ENCODE measurements around the gene PCTP. TPM values are rescaled to one million over a fixed set of nuclear protein-coding genes. Genes with fewer than 3 reads are reported as not detected.

The PCTP gene
- total RNA-seq, 3 donors from 2014 or later, result 19.3 to 29.4 (median 25.0) TPM

DNA sequence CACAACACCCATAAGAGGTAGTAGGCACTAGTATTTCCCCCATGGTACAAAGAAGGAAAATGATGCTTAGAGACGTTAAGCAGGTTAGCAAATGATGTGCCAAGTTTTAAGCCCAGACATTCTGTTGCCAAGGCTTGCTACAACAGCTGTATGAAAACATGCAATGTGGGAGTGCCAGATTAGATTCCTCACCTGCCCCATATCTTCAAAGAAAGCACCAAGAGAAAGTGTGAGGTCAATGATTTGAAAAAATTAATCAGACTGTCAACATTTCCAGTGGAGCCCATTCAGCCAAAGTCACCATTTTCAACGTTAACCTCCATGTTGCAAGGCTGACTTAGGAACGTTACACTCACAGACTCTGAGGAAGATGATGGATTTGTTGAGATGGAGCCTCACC lies 61.5 kb downstream of the PCTP start:
- Histone ChIP-seq H3K27me3 (no peaks in the 10 kb centered on the region), H3K4me3 (no peak overlapping the region), H3K9me3 (no peaks in the 10 kb centered on the region), H3K4me1 (no peaks in the 10 kb centered on the region), H3K36me3 (no peaks in the 10 kb centered on the region), H3K27ac (no peak overlapping the region)
- DNase-seq (ENCODE audit: low spot score in 2 of 2), result no peak
- TF ChIP-seq POLR2AphosphoS5 (IDR thresholded peaks at IDR 0.05), result no peak
- TF ChIP-seq, protein P1, sequence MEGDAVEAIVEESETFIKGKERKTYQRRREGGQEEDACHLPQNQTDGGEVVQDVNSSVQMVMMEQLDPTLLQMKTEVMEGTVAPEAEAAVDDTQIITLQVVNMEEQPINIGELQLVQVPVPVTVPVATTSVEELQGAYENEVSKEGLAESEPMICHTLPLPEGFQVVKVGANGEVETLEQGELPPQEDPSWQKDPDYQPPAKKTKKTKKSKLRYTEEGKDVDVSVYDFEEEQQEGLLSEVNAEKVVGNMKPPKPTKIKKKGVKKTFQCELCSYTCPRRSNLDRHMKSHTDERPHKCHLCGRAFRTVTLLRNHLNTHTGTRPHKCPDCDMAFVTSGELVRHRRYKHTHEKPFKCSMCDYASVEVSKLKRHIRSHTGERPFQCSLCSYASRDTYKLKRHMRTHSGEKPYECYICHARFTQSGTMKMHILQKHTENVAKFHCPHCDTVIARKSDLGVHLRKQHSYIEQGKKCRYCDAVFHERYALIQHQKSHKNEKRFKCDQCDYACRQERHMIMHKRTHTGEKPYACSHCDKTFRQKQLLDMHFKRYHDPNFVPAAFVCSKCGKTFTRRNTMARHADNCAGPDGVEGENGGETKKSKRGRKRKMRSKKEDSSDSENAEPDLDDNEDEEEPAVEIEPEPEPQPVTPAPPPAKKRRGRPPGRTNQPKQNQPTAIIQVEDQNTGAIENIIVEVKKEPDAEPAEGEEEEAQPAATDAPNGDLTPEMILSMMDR (IDR thresholded peaks at IDR 0.05), result no peak
- TF ChIP-seq POLR2A (IDR thresholded peaks at IDR 0.05), result no peak
- intact Hi-C loops (cut with DNase I; ENCODE audit: low total_unique reads), result no loop called here

DNA sequence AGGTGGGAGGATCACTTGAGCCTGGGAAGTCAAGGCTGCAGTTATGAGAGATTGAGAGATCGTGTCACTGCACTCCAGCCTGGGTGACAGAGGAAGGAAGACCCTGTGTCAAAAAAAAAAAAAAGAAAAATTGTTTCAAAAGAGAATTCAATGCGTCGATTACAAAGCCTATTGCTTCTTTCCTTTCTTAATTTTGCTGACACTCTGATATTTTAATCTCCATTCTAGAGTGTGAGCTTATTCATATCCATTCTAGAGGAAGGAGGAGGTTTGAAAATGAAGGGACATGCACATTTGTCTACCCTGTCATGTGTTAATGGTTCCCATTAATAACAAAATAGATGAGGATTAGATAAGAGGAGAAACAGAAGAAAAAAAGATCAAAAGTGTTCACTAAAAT lies 63.1 kb downstream of the PCTP start:
- intact Hi-C loops (cut with DNase I; ENCODE audit: low total_unique reads), result no loop called here
- H3K4me3 ChIP-seq, result no peak overlapping the region
- H3K27ac ChIP-seq, result no peak overlapping the region
- no peak for DNase-seq (ENCODE audit: low spot score in 2 of 2)
- H3K4me1 ChIP-seq, result no peaks in the 10 kb centered on the region
- H3K36me3 ChIP-seq, result no peaks in the 10 kb centered on the region
- TF ChIP-seq, protein P1 (IDR thresholded peaks at IDR 0.05), result no peak
- TF ChIP-seq POLR2A (IDR thresholded peaks at IDR 0.05), result no peak
- no peaks in the 10 kb centered on the region for H3K9me3 ChIP-seq
- H3K27me3 ChIP-seq, result no peaks in the 10 kb centered on the region

DNA sequence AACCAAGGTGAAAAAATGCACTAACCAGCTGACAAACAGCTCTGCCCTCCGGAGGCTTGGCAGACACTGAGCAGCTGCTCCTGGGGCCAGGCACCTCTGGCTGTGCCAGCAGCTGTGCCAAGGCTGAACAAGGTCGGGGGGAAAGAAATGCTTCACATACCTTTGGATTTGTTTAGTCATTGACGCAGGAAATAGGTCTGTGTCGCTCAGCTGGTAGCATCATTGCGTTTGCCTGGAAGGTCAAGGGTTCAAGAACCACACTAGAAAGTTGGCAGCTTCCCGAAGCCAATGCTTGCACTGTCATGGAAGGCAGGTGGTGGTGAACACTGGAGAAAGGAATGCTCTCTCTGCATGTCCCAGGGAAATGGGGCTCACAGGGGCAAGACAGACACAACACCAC lies 63.5 kb downstream of the PCTP start:
- Histone ChIP-seq H3K4me1 (no peaks in the 10 kb centered on the region), H3K27me3 (no peaks in the 10 kb centered on the region), H3K36me3 (no peaks in the 10 kb centered on the region), H3K9me3 (no peaks in the 10 kb centered on the region), H3K4me3 (no peak overlapping the region), H3K27ac (no peak overlapping the region)
- DNase-seq (ENCODE audit: low spot score in 2 of 2), result no peak
- no peak for TF ChIP-seq POLR2A (IDR thresholded peaks at IDR 0.05)
- peak in 1 of 3 donors; percentile 10 for TF ChIP-seq POLR2AphosphoS5 (IDR thresholded peaks at IDR 0.05)
- TF ChIP-seq, protein P1 (IDR thresholded peaks at IDR 0.05), result no peak
- intact Hi-C loops (cut with DNase I; ENCODE audit: low total_unique reads), result no loop called here

DNA sequence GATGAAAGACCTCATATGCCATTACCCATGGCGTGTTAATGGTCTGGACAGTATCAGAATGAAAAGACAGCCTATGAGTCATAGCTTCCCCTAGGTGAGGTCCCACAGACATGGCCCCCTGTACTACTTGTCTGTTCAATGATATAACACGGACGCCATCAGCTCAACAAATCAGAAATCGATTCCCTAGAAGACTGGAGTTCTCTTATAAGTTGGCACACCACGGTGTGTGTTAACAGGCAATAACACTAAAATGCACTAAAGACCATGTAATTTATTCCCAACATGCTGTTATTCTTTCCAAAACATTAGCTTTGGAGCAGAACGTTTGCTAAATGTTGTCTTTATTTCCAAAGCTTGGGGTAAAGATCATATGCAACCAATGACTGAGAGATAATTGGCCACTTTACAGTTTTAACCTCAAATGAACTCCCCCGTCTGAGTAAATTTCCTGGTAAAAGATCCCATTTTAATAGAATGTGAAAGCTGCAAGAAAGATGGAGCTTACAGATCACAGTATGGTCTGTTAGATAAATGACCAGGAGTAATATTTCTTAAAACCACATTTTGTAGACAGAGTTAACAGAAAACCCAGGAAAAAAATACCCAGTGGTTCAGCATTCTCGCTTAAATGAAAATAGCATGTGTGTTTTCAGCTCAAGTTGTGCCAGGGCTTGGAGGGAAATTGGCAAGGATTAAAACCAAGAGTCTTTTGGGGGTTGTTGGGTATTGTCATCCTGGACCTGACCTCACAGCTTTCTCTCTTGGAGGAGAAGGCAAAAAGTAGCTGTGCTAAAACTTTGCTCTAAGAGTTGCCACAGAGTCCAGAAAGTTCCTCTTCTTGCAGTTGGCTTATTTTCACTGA lies 65.9 kb downstream of the PCTP start:
- intact Hi-C loops (cut with DNase I; ENCODE audit: low total_unique reads), result no loop called here
- Histone ChIP-seq H3K4me3 (no peak overlapping the region), H3K27ac (no peak overlapping the region), H3K36me3 (no peaks in the 10 kb centered on the region), H3K9me3 (peaks cover 0 to 8% of the 10 kb centered on the region in 2 donors), H3K27me3 (no peaks in the 10 kb centered on the region), H3K4me1 (no peaks in the 10 kb centered on the region)
- TF ChIP-seq POLR2AphosphoS5 (IDR thresholded peaks at IDR 0.05), result no peak
- no peak for TF ChIP-seq POLR2A (IDR thresholded peaks at IDR 0.05)
- TF ChIP-seq, protein P1 (IDR thresholded peaks at IDR 0.05), result no peak
- no peak for DNase-seq (ENCODE audit: low spot score in 2 of 2)

DNA sequence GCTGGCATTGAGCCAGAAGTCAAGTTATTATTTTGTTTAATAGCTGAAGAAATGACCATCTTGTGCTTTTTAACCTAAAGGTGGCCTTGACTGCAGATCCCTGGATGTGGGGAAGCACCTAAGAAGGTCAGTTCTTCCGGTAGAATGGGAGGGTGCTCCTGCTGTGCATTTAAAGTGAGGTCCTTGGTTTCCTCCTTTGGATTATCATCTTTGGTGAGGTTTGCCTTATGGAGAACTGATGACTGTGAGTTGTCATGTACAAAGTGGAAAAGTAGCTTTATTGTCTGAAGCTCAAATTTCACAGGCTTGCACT lies 66.5 kb downstream of the PCTP start:
- Histone ChIP-seq H3K36me3 (no peaks in the 10 kb centered on the region), H3K27ac (no peak overlapping the region), H3K9me3 (peaks cover 0 to 8% of the 10 kb centered on the region in 2 donors), H3K4me3 (no peak overlapping the region), H3K4me1 (no peaks in the 10 kb centered on the region), H3K27me3 (no peaks in the 10 kb centered on the region)
- no peak for TF ChIP-seq POLR2AphosphoS5 (IDR thresholded peaks at IDR 0.05)
- TF ChIP-seq, protein P1 (IDR thresholded peaks at IDR 0.05), result no peak
- no peak for TF ChIP-seq POLR2A (IDR thresholded peaks at IDR 0.05)
- intact Hi-C loops (cut with DNase I; ENCODE audit: low total_unique reads), result no loop called here
- no peak for DNase-seq (ENCODE audit: low spot score in 2 of 2)
